WI38 (cell line): Measurements from ENCODE around the gene PITPNB.

ENCODE experiments used
- H3K4me3 ChIP-seq: 2 replicates; pipeline ENCODE4 v1.5.1; 2011; ENCODE audit warnings: low read depth, mild to moderate bottlenecking, control low read depth, low read length
- CTCF ChIP-seq: IDR thresholded peaks from 2 replicates; pipeline ENCODE4 v1.5.1; 2012; ENCODE audit warnings: low read depth, mild to moderate bottlenecking, control low read depth, low read length

PITPNB gene

GRCh38 chr22:27906241-27906640 is 12.8 kb downstream of the PITPNB start:
- TF ChIP-seq CTCF = no peak

GRCh38 chr22:27905653-27906052 is 13.4 kb downstream of the PITPNB start:
- TF ChIP-seq CTCF = no peak
- H3K4me3 ChIP-seq = no peak overlapping the region

More at GRCh38 chr22:27906241-27906640, 12.8 kb downstream of the PITPNB start:
- H3K4me3 ChIP-seq = no peak overlapping the region

- TF ChIP-seq CTCF = no peak
- H3K4me3 ChIP-seq = no peak overlapping the region
Observed at GRCh38 chr22:27903805-27904473, 15.1 kb downstream of the PITPNB start.

GRCh38 chr22:27900153-27900552 is 18.9 kb downstream of the PITPNB start:
- no peak for TF ChIP-seq CTCF
- H3K4me3 ChIP-seq = no peak overlapping the region

GRCh38 chr22:27896245-27896644 is 22.8 kb downstream of the PITPNB start:
- no peak overlapping the region for H3K4me3 ChIP-seq
- TF ChIP-seq CTCF = no peak

GRCh38 chr22:27895600-27895999 is 23.5 kb downstream of the PITPNB start:
- no peak for TF ChIP-seq CTCF
- no peak overlapping the region for H3K4me3 ChIP-seq

- no peak overlapping the region for H3K4me3 ChIP-seq
- no peak for TF ChIP-seq CTCF
Observed at GRCh38 chr22:27892811-27893210, 26.2 kb downstream of the PITPNB start.
